ENCODE results near the gene HOXB7. TPM values are rescaled to one million over a fixed set of nuclear protein-coding genes. Genes with fewer than 3 reads are reported as not detected.

Gene HOXB7
- total RNA-seq, 2 experiments from 2014 or later, result 9.2 to 16.3 TPM

DNA sequence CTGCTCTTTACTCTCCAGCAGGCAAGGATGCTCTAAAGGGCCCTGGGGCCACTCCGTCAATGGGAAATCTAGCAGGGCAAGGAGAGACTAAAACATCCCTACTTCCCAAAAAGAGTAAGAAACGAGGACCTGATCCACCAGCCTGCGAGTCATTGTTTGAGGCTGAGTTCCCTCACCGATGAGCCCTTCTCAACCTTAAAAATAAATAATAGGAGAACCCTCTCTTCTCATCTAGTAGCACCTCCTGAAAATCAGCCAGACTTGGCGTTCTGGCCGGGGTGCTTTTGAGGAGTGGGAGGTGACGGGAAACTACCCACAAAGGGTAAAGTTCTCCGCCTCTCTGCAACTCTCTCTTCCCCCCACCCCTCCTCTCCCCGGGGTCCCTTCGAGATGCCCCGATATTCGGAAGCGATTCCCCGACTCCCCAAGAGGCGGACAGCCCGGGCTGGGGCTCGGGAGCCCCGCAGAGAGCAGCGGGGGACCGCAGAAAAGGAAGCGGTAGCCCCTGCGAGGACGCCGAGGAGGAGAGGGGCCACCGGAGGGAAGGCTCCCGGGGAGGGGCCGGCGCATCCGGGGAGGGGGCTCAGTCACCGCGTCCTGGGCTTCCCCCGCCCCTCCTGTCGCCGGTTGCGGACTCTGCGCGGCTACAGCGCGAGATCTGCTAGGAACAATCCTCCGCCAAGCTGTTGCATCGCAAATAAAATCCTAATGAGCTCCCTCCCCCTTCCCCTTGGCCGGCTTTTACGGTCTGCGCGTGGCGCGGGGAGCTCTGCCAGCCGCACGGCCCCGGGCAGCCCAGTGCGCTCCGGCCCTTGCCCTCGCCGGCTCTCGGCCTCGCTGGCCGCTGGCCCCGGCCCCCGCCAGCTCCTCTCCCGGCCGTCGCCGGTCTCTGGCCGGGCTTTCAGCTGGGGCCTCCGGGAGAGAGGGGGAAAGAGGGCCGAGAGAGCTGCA, 14.0 kb upstream of the HOXB7 start:
- BruUV-seq (replicated peaks), result no TSS peak
- H3K4me2 ChIP-seq (ENCODE audit: low read length), result no peak overlapping the region

DNA sequence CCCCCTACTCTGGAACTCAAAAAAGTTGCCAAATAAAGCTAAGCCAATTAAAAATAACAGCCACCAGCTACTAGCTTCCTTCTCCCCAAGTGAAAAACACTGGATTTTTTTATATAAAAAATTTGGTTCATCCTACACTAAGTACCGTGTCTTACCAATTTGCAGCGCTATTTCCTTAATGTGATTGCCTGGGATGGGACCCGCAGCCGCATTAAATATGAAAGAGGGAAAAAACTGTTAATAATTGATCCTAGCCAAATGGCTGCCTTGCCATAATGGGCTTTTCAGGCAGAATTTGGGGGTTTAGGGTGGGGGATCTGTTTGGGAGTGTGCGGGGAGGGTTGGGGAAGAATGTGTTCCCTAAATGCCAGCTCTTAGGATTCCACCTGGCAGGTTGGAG, 13.3 kb upstream of the HOXB7 start:
- Histone ChIP-seq H3K4me1 (ENCODE audit: insufficient read depth, low read length, poor library complexity, severe bottlenecking) (no peaks in the 10 kb centered on the region), H3K9me3 (ENCODE audit: low read length) (no peaks in the 10 kb centered on the region), H3K9me2 (ENCODE audit: insufficient read depth, low read length) (no peaks in the 10 kb centered on the region), H3K36me3 (ENCODE audit: insufficient read depth, low read length) (no peaks in the 10 kb centered on the region), H4K20me1 (ENCODE audit: insufficient read depth, low read length) (no peaks in the 10 kb centered on the region), H2AFZ (ENCODE audit: low read length) (no peak overlapping the region), H3K4me3 (ENCODE audit: low read depth, low read length, poor library complexity, severe bottlenecking) (no peak overlapping the region), H3K4me2 (ENCODE audit: low read length) (no peak overlapping the region), H3K79me2 (ENCODE audit: insufficient read depth, low read depth, low read length) (no peaks in the 10 kb centered on the region), H3K27ac (ENCODE audit: low read depth, low read length, poor library complexity, severe bottlenecking) (no peak overlapping the region)
- BruUV-seq (replicated peaks), result no TSS peak
- ChIA-PET CTCF (ENCODE audit: unreplicated experiment) (interaction anchor here (0.6 to 1.2 kb wide), 2 partner anchors 13 to 81 kb away, joined by 3 read pairs; no protein-coding TSS in a partner anchor), POLR2A (no interaction called here)
- no peak for DNase-seq (ENCODE audit: low spot score)
- no peak for TF ChIP-seq EZH2phosphoT487 (IDR thresholded peaks at IDR 0.05; ENCODE audit: borderline replicate concordance, low read depth, low read length)
- TF ChIP-seq, protein P1, sequence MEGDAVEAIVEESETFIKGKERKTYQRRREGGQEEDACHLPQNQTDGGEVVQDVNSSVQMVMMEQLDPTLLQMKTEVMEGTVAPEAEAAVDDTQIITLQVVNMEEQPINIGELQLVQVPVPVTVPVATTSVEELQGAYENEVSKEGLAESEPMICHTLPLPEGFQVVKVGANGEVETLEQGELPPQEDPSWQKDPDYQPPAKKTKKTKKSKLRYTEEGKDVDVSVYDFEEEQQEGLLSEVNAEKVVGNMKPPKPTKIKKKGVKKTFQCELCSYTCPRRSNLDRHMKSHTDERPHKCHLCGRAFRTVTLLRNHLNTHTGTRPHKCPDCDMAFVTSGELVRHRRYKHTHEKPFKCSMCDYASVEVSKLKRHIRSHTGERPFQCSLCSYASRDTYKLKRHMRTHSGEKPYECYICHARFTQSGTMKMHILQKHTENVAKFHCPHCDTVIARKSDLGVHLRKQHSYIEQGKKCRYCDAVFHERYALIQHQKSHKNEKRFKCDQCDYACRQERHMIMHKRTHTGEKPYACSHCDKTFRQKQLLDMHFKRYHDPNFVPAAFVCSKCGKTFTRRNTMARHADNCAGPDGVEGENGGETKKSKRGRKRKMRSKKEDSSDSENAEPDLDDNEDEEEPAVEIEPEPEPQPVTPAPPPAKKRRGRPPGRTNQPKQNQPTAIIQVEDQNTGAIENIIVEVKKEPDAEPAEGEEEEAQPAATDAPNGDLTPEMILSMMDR (conservative IDR thresholded peaks at IDR 0.05; ENCODE audit: low read length), result no peak
- intact Hi-C loops (cut with micrococcal nuclease; ENCODE audit: unreplicated experiment), result no loop called here

More for the DNA sequence above, 14.0 kb upstream of the HOXB7 start:
- CTCF ChIA-PET (ENCODE audit: unreplicated experiment), result interaction anchor here (0.6 kb wide), 1 partner anchor 80 kb away, joined by 3 read pairs; no protein-coding TSS in a partner anchor
- no peak overlapping the region for H3K27ac ChIP-seq (ENCODE audit: low read depth, low read length, poor library complexity, severe bottlenecking)
- H4K20me1 ChIP-seq (ENCODE audit: insufficient read depth, low read length), result no peaks in the 10 kb centered on the region
- TF ChIP-seq, protein P1 (conservative IDR thresholded peaks at IDR 0.05; ENCODE audit: low read length), result no peak
- TF ChIP-seq EZH2phosphoT487 (IDR thresholded peaks at IDR 0.05; ENCODE audit: borderline replicate concordance, low read depth, low read length), result no peak
- no peaks in the 10 kb centered on the region for H3K9me3 ChIP-seq (ENCODE audit: low read length)
- H3K79me2 ChIP-seq (ENCODE audit: insufficient read depth, low read depth, low read length), result no peaks in the 10 kb centered on the region
- POLR2A ChIA-PET, result no interaction called here
- H3K36me3 ChIP-seq (ENCODE audit: insufficient read depth, low read length), result no peaks in the 10 kb centered on the region
- DNase-seq (ENCODE audit: low spot score), result no peak
- no peaks in the 10 kb centered on the region for H3K4me1 ChIP-seq (ENCODE audit: insufficient read depth, low read length, poor library complexity, severe bottlenecking)
- intact Hi-C loops (cut with micrococcal nuclease; ENCODE audit: unreplicated experiment), result no loop called here
- no peak overlapping the region for H2AFZ ChIP-seq (ENCODE audit: low read length)
- H3K4me3 ChIP-seq (ENCODE audit: low read depth, low read length, poor library complexity, severe bottlenecking), result no peak overlapping the region
- H3K9me2 ChIP-seq (ENCODE audit: insufficient read depth, low read length), result no peaks in the 10 kb centered on the region

DNA sequence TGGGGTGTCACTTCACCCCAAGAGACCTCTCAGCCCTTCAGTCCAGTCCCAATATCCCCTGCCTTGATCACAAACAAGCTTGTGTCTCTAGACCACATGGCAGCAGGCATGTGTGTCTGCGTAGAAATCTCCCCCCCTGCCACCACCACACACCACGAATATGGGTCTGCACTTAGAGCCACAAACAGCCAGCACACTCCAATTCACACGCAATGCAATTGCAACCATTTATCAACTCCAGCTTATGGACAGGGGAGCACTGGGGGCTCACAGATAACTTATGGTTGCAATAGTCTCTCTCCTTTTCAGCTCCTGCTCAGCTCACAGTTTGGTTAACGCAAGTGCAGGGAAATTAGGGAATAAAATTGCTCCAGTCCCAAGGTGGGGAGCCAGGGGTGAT, 12.8 kb upstream of the HOXB7 start:
- H3K36me3 ChIP-seq (ENCODE audit: insufficient read depth, low read length), result no peaks in the 10 kb centered on the region
- H3K9me3 ChIP-seq (ENCODE audit: low read length), result no peaks in the 10 kb centered on the region
- H3K27ac ChIP-seq (ENCODE audit: low read depth, low read length, poor library complexity, severe bottlenecking), result no peak overlapping the region
- H2AFZ ChIP-seq (ENCODE audit: low read length), result no peak overlapping the region
- POLR2A ChIA-PET, result no interaction called here
- H3K9me2 ChIP-seq (ENCODE audit: insufficient read depth, low read length), result no peaks in the 10 kb centered on the region
- no peak overlapping the region for H3K4me2 ChIP-seq (ENCODE audit: low read length)
- TF ChIP-seq, protein P1 (conservative IDR thresholded peaks at IDR 0.05; ENCODE audit: low read length), result no peak
- no peak for TF ChIP-seq EZH2phosphoT487 (IDR thresholded peaks at IDR 0.05; ENCODE audit: borderline replicate concordance, low read depth, low read length)
- CTCF ChIA-PET (ENCODE audit: unreplicated experiment), result interaction anchor here (1.2 kb wide), 1 partner anchor 13 kb away, joined by 3 read pairs; no protein-coding TSS in a partner anchor
- no peaks in the 10 kb centered on the region for H4K20me1 ChIP-seq (ENCODE audit: insufficient read depth, low read length)
- no peaks in the 10 kb centered on the region for H3K79me2 ChIP-seq (ENCODE audit: insufficient read depth, low read depth, low read length)
- no TSS peak for BruUV-seq (replicated peaks)
- no peak for DNase-seq (ENCODE audit: low spot score)
- no peak overlapping the region for H3K4me3 ChIP-seq (ENCODE audit: low read depth, low read length, poor library complexity, severe bottlenecking)
- no peaks in the 10 kb centered on the region for H3K4me1 ChIP-seq (ENCODE audit: insufficient read depth, low read length, poor library complexity, severe bottlenecking)
- intact Hi-C loops (cut with micrococcal nuclease; ENCODE audit: unreplicated experiment), result no loop called here

Measured in OCI-LY7 (cell line).